HL-60 (cell line): ENCODE data around the gene GAPDHS.

Experiments used
- DNase-seq, 2 experiments: peaks; one replicate each; pipeline ENCODE4 v3.0.0-alpha.2; 2010 to 2020; ENCODE audit warnings: low read depth in 1 of 2, low spot score in 1 of 2
- H3K27ac ChIP-seq: fragments of 250-450 bp; sonication (Bioruptor Pico); replicated peaks from 2 replicates; pipeline ENCODE4 v1.5.1; 2020; ENCODE audit warnings: mild to moderate bottlenecking, moderate library complexity
- H3K27me3 ChIP-seq: fragments of 250-450 bp; sonication (Bioruptor Pico); 2 replicates; pipeline ENCODE4 v1.5.1; 2021; ENCODE audit warnings: mild to moderate bottlenecking, moderate library complexity; ENCODE audit not compliant: insufficient read depth, poor library complexity, severe bottlenecking
- H3K4me3 ChIP-seq: replicated peaks from 2 replicates; pipeline ENCODE4 v1.5.1; 2011; ENCODE audit warnings: mild to moderate bottlenecking, control low read depth, low read length; ENCODE audit not compliant: insufficient read depth
- GABPA ChIP-seq: IDR thresholded peaks from 2 replicates; pipeline ENCODE4 v1.6.1; 2012; ENCODE audit warnings: low read depth
- POLR2AphosphoS5 ChIP-seq: IDR thresholded peaks from 2 replicates; pipeline ENCODE4 v1.6.1; 2012; ENCODE audit warnings: low read depth
- REST ChIP-seq: IDR thresholded peaks from 2 replicates; pipeline ENCODE4 v1.6.1; 2012; ENCODE audit warnings: low read depth; ENCODE audit not compliant: insufficient replicate concordance
- SPI1 ChIP-seq: IDR thresholded peaks from 2 replicates; pipeline ENCODE4 v1.6.1; 2012; ENCODE audit warnings: low read depth, mild to moderate bottlenecking, borderline replicate concordance
- TF ChIP-seq, protein P1 (sequence below): IDR thresholded peaks from one replicate; pipeline ENCODE4 v1.5.1; 2011; ENCODE audit warnings: low read length, control low read depth, inconsistent platforms; ENCODE audit not compliant: insufficient read depth

The GAPDHS gene

GRCh38 chr19:35511337-35511736 lies 21.9 kb upstream of the GAPDHS start:
- no peak for DNase-seq
- Histone ChIP-seq H3K27me3 (peaks cover 48% of the 10 kb centered on the region), H3K27ac (no peak overlapping the region), H3K4me3 (no peak overlapping the region)
- TF ChIP-seq GABPA (no peak), POLR2AphosphoS5 (no peak), SPI1 (no peak), REST (no peak)
- TF ChIP-seq, protein P1, sequence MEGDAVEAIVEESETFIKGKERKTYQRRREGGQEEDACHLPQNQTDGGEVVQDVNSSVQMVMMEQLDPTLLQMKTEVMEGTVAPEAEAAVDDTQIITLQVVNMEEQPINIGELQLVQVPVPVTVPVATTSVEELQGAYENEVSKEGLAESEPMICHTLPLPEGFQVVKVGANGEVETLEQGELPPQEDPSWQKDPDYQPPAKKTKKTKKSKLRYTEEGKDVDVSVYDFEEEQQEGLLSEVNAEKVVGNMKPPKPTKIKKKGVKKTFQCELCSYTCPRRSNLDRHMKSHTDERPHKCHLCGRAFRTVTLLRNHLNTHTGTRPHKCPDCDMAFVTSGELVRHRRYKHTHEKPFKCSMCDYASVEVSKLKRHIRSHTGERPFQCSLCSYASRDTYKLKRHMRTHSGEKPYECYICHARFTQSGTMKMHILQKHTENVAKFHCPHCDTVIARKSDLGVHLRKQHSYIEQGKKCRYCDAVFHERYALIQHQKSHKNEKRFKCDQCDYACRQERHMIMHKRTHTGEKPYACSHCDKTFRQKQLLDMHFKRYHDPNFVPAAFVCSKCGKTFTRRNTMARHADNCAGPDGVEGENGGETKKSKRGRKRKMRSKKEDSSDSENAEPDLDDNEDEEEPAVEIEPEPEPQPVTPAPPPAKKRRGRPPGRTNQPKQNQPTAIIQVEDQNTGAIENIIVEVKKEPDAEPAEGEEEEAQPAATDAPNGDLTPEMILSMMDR: no peak

- Histone ChIP-seq H3K4me3 (no peak overlapping the region), H3K27me3 (peaks cover 36% of the 10 kb centered on the region), H3K27ac (no peak overlapping the region)
- no peak for TF ChIP-seq REST
- TF ChIP-seq POLR2AphosphoS5: no peak
- TF ChIP-seq SPI1: no peak
- no peak for TF ChIP-seq GABPA
- DNase-seq: no peak
Measured at GRCh38 chr19:35512831-35513627, 20.2 kb upstream of the GAPDHS start.

DNA sequence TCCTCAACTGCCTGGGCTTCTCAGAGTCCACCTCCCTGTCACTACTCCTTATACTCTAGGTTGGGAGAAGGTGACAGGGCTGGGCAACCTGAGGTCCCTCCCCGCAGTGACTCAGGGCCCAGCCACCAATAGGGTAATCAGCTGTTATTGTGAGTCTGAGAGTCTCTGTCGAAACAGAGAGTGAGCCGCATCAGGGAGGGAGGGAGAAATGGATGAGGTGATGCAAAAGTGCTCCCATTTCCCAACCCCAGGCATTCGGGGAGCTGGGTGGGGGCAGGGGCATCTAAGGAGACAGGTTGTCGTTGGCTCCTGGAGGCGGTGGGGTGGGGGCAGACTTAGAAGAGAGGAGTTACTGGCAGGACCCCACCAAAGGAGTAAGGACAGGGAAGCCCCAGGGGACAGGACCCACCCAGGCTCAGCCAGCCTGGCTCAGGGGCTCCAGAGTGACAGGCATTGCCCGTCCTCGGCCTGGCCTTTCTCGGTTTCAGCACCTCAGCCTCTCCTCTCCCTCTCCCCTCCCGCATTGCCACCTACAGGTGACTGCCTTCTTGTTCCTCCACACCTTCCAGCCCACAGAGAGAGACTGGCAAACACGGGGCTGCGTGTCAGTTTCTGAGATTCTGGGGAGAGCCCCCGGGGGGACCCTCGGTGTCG lies 19.5 kb upstream of the GAPDHS start, which contains the start of gene DMKN:
DMKN (minus strand) TSS at position 22 of the 654 bp plus-strand sequence. CDS start 174 bp downstream, outside the sequence.
- Histone ChIP-seq H3K4me3 (no peak within 1 kb of the TSS), H3K27me3 (peaks cover 29% of the 10 kb centered on the region), H3K27ac (no peak within 1 kb of the TSS)
- no peak for TF ChIP-seq GABPA
- TF ChIP-seq SPI1: no peak
- TF ChIP-seq POLR2AphosphoS5: no peak
- TF ChIP-seq REST: no peak
- TF ChIP-seq, protein P1: no peak
- no peak for DNase-seq
